A549 (cell line): ENCODE measurements around the gene NRSN2. TPM values are rescaled to one million over a fixed set of nuclear protein-coding genes. Genes with fewer than 3 reads are reported as not detected.
A peak's percentile ranks its signal among the peaks of the same experiment; 100 is the strongest.

Experiments
- ATAC-seq, 2 experiments: fragments of 200-7000 bp in 1 of 2; fragments of >200 bp in 1 of 2; cut with Nextera tagmentation in 1 of 2; cut with Tn5 transposase in 1 of 2; 3 replicates each; pipeline versions ENCODE4 v1.8.0 to v1.9.1; 2018 to 2020; ENCODE audit warnings: mild to moderate bottlenecking in 1 of 2, moderate library complexity in 1 of 2
- CTCF ChIA-PET: fragments of 300-600 bp; sonication (Branson Sonifier 250); formaldehyde crosslinking; extraction: SDS; loops from one replicate; lab custom pipeline; 2021; ENCODE audit warnings: antibody characterized with exemption, inconsistent platforms; lab: Yijun Ruan, JAX
- POLR2A ChIA-PET: fragments of 350-600 bp; formaldehyde crosslinking; extraction: SDS; loops from one replicate; lab custom pipeline; 2021; ENCODE audit warnings: antibody characterized with exemption, inconsistent platforms; lab: Yijun Ruan, JAX
- DNase-seq, 2 experiments: peaks; one replicate each; pipeline versions ENCODE4 v3.0.0 to v3.0.0-alpha.2; 2011 to 2016; ENCODE audit warnings: low read depth in 1 of 2, low spot score in 1 of 2
- FAIRE-seq: peaks from 2 replicates; lab custom pipeline; 2011; peaks lifted over from hg19 to GRCh38; lab: Jason Lieb, UNC
- H3K27ac ChIP-seq, 2 experiments: fragments of >200 bp; sonication (Bioruptor Twin); formaldehyde crosslinking; 3 replicates each; pipeline ENCODE4 v1.5.1; 2016 to 2017
- H3K4me1 ChIP-seq: fragments of >200 bp; sonication (Bioruptor Twin); formaldehyde crosslinking; 3 replicates; pipeline ENCODE4 v1.6.1; 2016
- H3K4me2 ChIP-seq: fragments of >200 bp; sonication (Bioruptor Twin); formaldehyde crosslinking; 3 replicates; pipeline ENCODE4 v1.6.1; 2016
- H3K4me3 ChIP-seq: fragments of >200 bp; sonication (Bioruptor Twin); formaldehyde crosslinking; 3 replicates; pipeline ENCODE4 v1.5.1; 2016
- H3K9me3 ChIP-seq: fragments of >200 bp; sonication (Bioruptor Twin); formaldehyde crosslinking; 3 replicates; pipeline ENCODE4 v1.6.1; 2016
- ATOH8 ChIP-seq: fragments of 250-450 bp; sonication (Bioruptor Pico); IDR thresholded peaks from 2 replicates; pipeline ENCODE4 v1.5.0; 2020; ENCODE audit warnings: low read depth, mild to moderate bottlenecking, moderate library complexity
- BHLHE40 ChIP-seq: IDR thresholded peaks from 2 replicates; pipeline ENCODE4 v1.6.1; 2012; ENCODE audit warnings: low read depth, low read length, inconsistent platforms
- CHD2 ChIP-seq: fragments of 150-350 bp; IDR thresholded peaks from 2 replicates; pipeline ENCODE4 v1.6.1; 2014; ENCODE audit warnings: low read length; ENCODE audit not compliant: partially characterized antibody
- CTCF ChIP-seq: fragments of >200 bp; sonication (Bioruptor Twin); formaldehyde crosslinking; IDR thresholded peaks from 3 replicates; pipeline ENCODE4 v1.5.1; 2016
- EHF ChIP-seq: fragments of 250-450 bp; sonication (Bioruptor Pico); IDR thresholded peaks from 2 replicates; pipeline ENCODE4 v1.5.0; 2020; ENCODE audit warnings: mild to moderate bottlenecking
- EHMT2 ChIP-seq: fragments of 200-600 bp; sonication (generic); IDR thresholded peaks from 2 replicates; pipeline ENCODE4 v1.6.1; 2016; ENCODE audit warnings: antibody characterized with exemption, low read depth, mild to moderate bottlenecking, moderate library complexity
- ELK1 ChIP-seq: fragments of 150-350 bp; IDR thresholded peaks from 2 replicates; pipeline ENCODE4 v1.6.1; 2014; ENCODE audit warnings: low read depth, mild to moderate bottlenecking, low read length
- ESRRA ChIP-seq: fragments of 150-350 bp; IDR thresholded peaks from 2 replicates; pipeline ENCODE4 v1.6.1; 2014; ENCODE audit warnings: mild to moderate bottlenecking, low read length, borderline replicate concordance
- FOXS1 ChIP-seq: fragments of 250-450 bp; sonication (Bioruptor Pico); IDR thresholded peaks from 2 replicates; pipeline ENCODE4 v1.5.0; 2020; ENCODE audit warnings: mild to moderate bottlenecking, moderate library complexity
- HES2 ChIP-seq: fragments of >200 bp; sonication (Bioruptor Twin); formaldehyde crosslinking; IDR thresholded peaks from 2 replicates; pipeline ENCODE4 v1.6.1; 2016
- HEYL ChIP-seq: fragments of 250-450 bp; sonication (Bioruptor Pico); IDR thresholded peaks from 2 replicates; pipeline ENCODE4 v1.8.0; 2021; ENCODE audit warnings: mild to moderate bottlenecking, moderate library complexity
- HOXB13 ChIP-seq: fragments of 250-450 bp; sonication (Bioruptor Pico); IDR thresholded peaks from 2 replicates; pipeline ENCODE4 v1.5.0; 2020; ENCODE audit warnings: low read depth, mild to moderate bottlenecking, moderate library complexity
- JUN ChIP-seq, 2 experiments: fragments of >200 bp; sonication (Bioruptor Twin); formaldehyde crosslinking; IDR thresholded peaks; 2 replicates in 1 of 2; 3 replicates in 1 of 2; pipeline ENCODE4 v1.6.1; 2016 to 2017
- JUNB ChIP-seq: fragments of >200 bp; sonication (Bioruptor Twin); formaldehyde crosslinking; IDR thresholded peaks from 2 replicates; pipeline ENCODE4 v1.6.1; 2016
- KDM5A ChIP-seq: fragments of 200-600 bp; sonication (generic); IDR thresholded peaks from 2 replicates; pipeline ENCODE4 v1.6.1; 2016; ENCODE audit warnings: antibody characterized with exemption, mild to moderate bottlenecking
- MAX ChIP-seq: IDR thresholded peaks from 2 replicates; pipeline ENCODE4 v1.6.1; 2012
- MAZ ChIP-seq: fragments of 150-350 bp; IDR thresholded peaks from 2 replicates; pipeline ENCODE4 v1.6.1; 2014; ENCODE audit warnings: antibody characterized with exemption, low read depth, low read length, borderline replicate concordance
- MYC ChIP-seq: IDR thresholded peaks from 2 replicates; pipeline ENCODE4 v1.6.1; 2012; ENCODE audit warnings: mild to moderate bottlenecking, inconsistent platforms, low read length, improper control_type of control experiment, borderline replicate concordance
- NPAS2 ChIP-seq: fragments of 250-450 bp; sonication (Bioruptor Pico); IDR thresholded peaks from 2 replicates; pipeline ENCODE4 v1.8.0; 2022; ENCODE audit warnings: mild to moderate bottlenecking, moderate library complexity, borderline replicate concordance
- PHF8 ChIP-seq: fragments of 200-600 bp; sonication (generic); IDR thresholded peaks from 2 replicates; pipeline ENCODE4 v1.6.1; 2016; ENCODE audit warnings: low read depth, mild to moderate bottlenecking, antibody characterized with exemption, moderate library complexity, borderline replicate concordance
- POLR2A ChIP-seq: IDR thresholded peaks from 2 replicates; pipeline ENCODE4 v1.6.1; 2012; ENCODE audit warnings: mild to moderate bottlenecking, low read length
- RFX5 ChIP-seq: fragments of 450-650 bp; IDR thresholded peaks from 2 replicates; pipeline ENCODE4 v1.7.1; 2014; ENCODE audit warnings: antibody characterized with exemption, mild to moderate bottlenecking, moderate library complexity
- RNF2 ChIP-seq: fragments of 200-600 bp; sonication (generic); IDR thresholded peaks from 2 replicates; pipeline ENCODE4 v1.6.1; 2016; ENCODE audit warnings: low read depth, mild to moderate bottlenecking, antibody characterized with exemption, moderate library complexity, borderline replicate concordance
- TFCP2L1 ChIP-seq: fragments of 250-450 bp; sonication (Bioruptor Pico); IDR thresholded peaks from 2 replicates; pipeline ENCODE4 v1.5.0; 2021; ENCODE audit warnings: mild to moderate bottlenecking
- ZSCAN20 ChIP-seq: fragments of 250-450 bp; sonication (Bioruptor Pico); IDR thresholded peaks from 2 replicates; pipeline ENCODE4 v1.8.0; 2022; ENCODE audit warnings: mild to moderate bottlenecking, moderate library complexity
- WGBS: methylation state at CpG from one replicate; pipeline ENCODE4 v1.1.6; 2017; ENCODE audit errors: missing lambda C conversion rate; 5-methylcytosine and 5-hydroxymethylcytosine counted together
- polyA plus RNA-seq, 4 experiments: library from polyadenylated mRNA; depleted of rRNA in 3 of 4; stranded (reverse); fragments of >200 nt; fragmentation: RNase III in 1 of 4; extraction: RNeasy Plus Mini Kit Qiagen cat#74134 plus additional on column Dnase treatment in 1 of 4; gene quantifications; 2 replicates in 3 of 4; 3 replicates in 1 of 4; pipeline ENCODE4 v1.2.3, GENCODE V29; 2011 to 2017

Gene NRSN2
- polyA plus RNA-seq, 2 of the 4 experiments (the other 2 are of a cell fraction), result 47.5 to 74.8 TPM

GRCh38 chr20:346033-346639, 775 bp upstream of the NRSN2 start:
- DNase-seq (no peak), FAIRE-seq (peak; percentile 23), ATAC-seq (no peak)
- Histone ChIP-seq H3K9me3 (peaks cover 34% of the 10 kb centered on the region), H3K4me1 (peaks cover 15% of the 10 kb centered on the region), H3K4me2 (peak overlapping the region; percentile 87), H3K27ac (peak overlapping the region; percentile 82 to 93), H3K4me3 (peak overlapping the region; percentile 66)
- TF ChIP-seq EHMT2 (no peak), RFX5 (no peak), NPAS2 (no peak), ZSCAN20 (CRISPR knock-in tag) (no peak), JUN (IDR thresholded peaks at IDR 0.05) (no peak), MYC (no peak)
- whole genome bisulfite sequencing, result 67% methylated on average over 9 of the region's 9 CpGs
- POLR2A ChIA-PET, result interaction anchor here (0.8 to 2.9 kb wide), 5 partner anchors 13 to 61 kb away, joined by 3 to 30 read pairs (median 15); partner anchors contain the start of genes RBCK1 and SOX12
- CTCF ChIA-PET, result interaction anchor here (1.2 to 50.3 kb wide), 6 partner anchors 8 to 393 kb away, joined by 3 to 1229 read pairs (median 18); partner anchors contain the start of gene TBC1D20

GRCh38 chr20:347317-347639, 367 bp downstream of the NRSN2 start:
- H3K4me1 ChIP-seq, result peaks cover 15% of the 10 kb centered on the region
- ChIA-PET POLR2A (interaction anchor here (0.6 to 2.9 kb wide), 17 partner anchors 10 to 197 kb away, joined by 3 to 30 read pairs (median 4); partner anchors contain the start of genes CSNK2A1, RBCK1, SOX12 and TRIB3), CTCF (interaction anchor here (1.0 to 50.3 kb wide), 6 partner anchors 16 to 131 kb away, joined by 3 to 1229 read pairs (median 7); partner anchors contain the start of genes TBC1D20 and TRIB3)
- peaks cover 24% of the 10 kb centered on the region for H3K9me3 ChIP-seq
- ATAC-seq, result peak in 1 of 2 experiments; percentile 26; a peak in 5 of 6 replicates
- under 1% methylated on average over 13 of the region's 19 CpGs for WGBS
- H3K4me3 ChIP-seq, result peak overlapping the region; percentile 66
- peak overlapping the region; percentile 87 for H3K4me2 ChIP-seq
- DNase-seq, result no peak
- H3K27ac ChIP-seq, result peak overlapping the region; percentile 82 to 93
- TF ChIP-seq MAX, result peak; percentile 22; the same call in 1 of the 2 replicates
- no peak for TF ChIP-seq HES2
- TF ChIP-seq PHF8, result peak; percentile 7; the same call in 1 of the 2 replicates
- no peak for TF ChIP-seq HOXB13 (CRISPR knock-in tag)
- TF ChIP-seq RNF2, result 0 out of 2 replicates have a peak, but pooled peaks have one; percentile 48
- TF ChIP-seq KDM5A, result peak; percentile 72
- TF ChIP-seq HEYL (CRISPR knock-in tag), result no peak
- TF ChIP-seq POLR2A, result no peak
- TF ChIP-seq ELK1, result no peak
- TF ChIP-seq BHLHE40, result no peak
- TF ChIP-seq ESRRA, result no peak
- no peak for TF ChIP-seq TFCP2L1 (CRISPR knock-in tag)
- TF ChIP-seq FOXS1 (CRISPR knock-in tag), result no peak
- FAIRE-seq, result no peak

GRCh38 chr20:347640-348484, 951 bp downstream of the NRSN2 start:
- peak; percentile 65 for FAIRE-seq
- TF ChIP-seq HEYL (CRISPR knock-in tag), result no peak
- TF ChIP-seq MAZ, result peak; percentile 98
- no peak for TF ChIP-seq EHF (CRISPR knock-in tag)
- TF ChIP-seq CHD2, result no peak
- no peak for TF ChIP-seq JUNB
- TF ChIP-seq NPAS2, result no peak
- no peak for TF ChIP-seq HES2
- peak; percentile 56; the same call in 1 of the 2 replicates for TF ChIP-seq PHF8
- TF ChIP-seq CTCF, result no peak
- TF ChIP-seq MAX, result peak; percentile 35
- TF ChIP-seq ATOH8 (CRISPR knock-in tag), result no peak

More at GRCh38 chr20:347640-348484, 951 bp downstream of the NRSN2 start:
- Histone ChIP-seq H3K4me3 (peak overlapping the region; percentile 66), H3K4me2 (peak overlapping the region; percentile 87), H3K9me3 (peaks cover 19% of the 10 kb centered on the region), H3K27ac (peak overlapping the region; percentile 82 to 93), H3K4me1 (peaks cover 15% of the 10 kb centered on the region)
- ATAC-seq, result peak; percentile 87 to 89
- ChIA-PET CTCF (interaction anchor here (1.0 to 50.3 kb wide), 6 partner anchors 11 to 131 kb away, joined by 3 to 1229 read pairs (median 7); partner anchors contain the start of gene TRIB3), POLR2A (interaction anchor here (0.6 to 2.9 kb wide), 17 partner anchors 10 to 196 kb away, joined by 3 to 30 read pairs (median 4); partner anchors contain the start of genes CSNK2A1, RBCK1, SOX12 and TRIB3)
- 1% methylated on average over 48 of the region's 61 CpGs for WGBS
- peak; percentile 97 to 98 for DNase-seq
